ENCODE data around the gene CCDC70.

Gene CCDC70

DNA sequence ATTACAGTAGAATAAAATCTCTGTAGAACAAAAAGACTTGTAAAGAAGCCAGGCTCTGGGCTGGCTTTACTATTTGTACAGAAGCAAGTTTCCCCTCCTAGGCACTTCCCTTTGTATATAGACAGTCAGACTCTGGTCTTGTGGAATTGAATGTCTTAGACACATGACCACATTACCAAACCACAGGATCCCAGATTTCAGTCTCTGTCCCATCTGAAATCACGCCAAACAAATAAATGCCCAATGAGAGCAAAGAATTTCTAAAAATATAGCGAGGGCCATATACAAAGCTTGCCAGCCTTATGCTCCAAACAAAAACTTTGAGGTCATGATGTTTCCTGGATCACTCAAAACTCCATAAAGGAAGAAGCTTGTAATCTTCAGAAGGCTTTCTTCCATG lies 23.9 kb downstream of the CCDC70 start:
- TF ChIP-seq, protein P1, sequence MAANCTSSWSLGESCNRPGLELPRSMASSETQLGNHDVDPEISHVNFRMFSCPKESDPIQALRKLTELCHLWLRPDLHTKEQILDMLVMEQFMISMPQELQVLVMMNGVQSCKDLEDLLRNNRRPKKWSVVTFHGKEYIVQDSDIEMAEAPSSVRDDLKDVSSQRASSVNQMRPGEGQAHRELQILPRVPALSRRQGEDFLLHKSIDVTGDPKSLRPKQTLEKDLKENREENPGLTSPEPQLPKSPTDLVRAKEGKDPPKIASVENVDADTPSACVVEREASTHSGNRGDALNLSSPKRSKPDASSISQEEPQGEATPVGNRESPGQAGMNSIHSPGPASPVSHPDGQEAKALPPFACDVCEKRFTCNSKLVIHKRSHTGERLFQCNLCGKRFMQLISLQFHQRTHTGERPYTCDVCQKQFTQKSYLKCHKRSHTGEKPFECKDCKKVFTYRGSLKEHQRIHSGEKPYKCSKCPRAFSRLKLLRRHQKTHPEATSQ (tag by site-specific recombination; IDR thresholded peaks at IDR 0.05) = no peak
- TF ChIP-seq, protein P2, sequence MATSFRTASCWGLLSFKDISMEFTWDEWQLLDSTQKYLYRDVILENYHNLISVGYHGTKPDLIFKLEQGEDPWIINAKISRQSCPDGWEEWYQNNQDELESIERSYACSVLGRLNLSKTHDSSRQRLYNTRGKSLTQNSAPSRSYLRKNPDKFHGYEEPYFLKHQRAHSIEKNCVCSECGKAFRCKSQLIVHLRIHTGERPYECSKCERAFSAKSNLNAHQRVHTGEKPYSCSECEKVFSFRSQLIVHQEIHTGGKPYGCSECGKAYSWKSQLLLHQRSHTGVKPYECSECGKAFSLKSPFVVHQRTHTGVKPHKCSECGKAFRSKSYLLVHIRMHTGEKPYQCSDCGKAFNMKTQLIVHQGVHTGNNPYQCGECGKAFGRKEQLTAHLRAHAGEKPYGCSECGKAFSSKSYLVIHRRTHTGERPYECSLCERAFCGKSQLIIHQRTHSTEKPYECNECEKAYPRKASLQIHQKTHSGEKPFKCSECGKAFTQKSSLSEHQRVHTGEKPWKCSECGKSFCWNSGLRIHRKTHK (tag by site-specific recombination; IDR thresholded peaks at IDR 0.05) = no peak
- no peak for TF ChIP-seq ZNF174 (tag by site-specific recombination; IDR thresholded peaks at IDR 0.05)
- no peak for TF ChIP-seq ZNF423 (tag by site-specific recombination; IDR thresholded peaks at IDR 0.05)
- no peak for TF ChIP-seq IKZF3 (tag by site-specific recombination; IDR thresholded peaks at IDR 0.05)
- TF ChIP-seq, protein P3, sequence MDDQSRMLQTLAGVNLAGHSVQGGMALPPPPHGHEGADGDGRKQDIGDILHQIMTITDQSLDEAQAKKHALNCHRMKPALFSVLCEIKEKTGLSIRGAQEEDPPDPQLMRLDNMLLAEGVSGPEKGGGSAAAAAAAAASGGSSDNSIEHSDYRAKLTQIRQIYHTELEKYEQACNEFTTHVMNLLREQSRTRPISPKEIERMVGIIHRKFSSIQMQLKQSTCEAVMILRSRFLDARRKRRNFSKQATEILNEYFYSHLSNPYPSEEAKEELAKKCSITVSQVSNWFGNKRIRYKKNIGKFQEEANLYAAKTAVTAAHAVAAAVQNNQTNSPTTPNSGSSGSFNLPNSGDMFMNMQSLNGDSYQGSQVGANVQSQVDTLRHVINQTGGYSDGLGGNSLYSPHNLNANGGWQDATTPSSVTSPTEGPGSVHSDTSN (CRISPR knock-in tag; IDR thresholded peaks at IDR 0.05) = no peak
- TF ChIP-seq, protein P4, sequence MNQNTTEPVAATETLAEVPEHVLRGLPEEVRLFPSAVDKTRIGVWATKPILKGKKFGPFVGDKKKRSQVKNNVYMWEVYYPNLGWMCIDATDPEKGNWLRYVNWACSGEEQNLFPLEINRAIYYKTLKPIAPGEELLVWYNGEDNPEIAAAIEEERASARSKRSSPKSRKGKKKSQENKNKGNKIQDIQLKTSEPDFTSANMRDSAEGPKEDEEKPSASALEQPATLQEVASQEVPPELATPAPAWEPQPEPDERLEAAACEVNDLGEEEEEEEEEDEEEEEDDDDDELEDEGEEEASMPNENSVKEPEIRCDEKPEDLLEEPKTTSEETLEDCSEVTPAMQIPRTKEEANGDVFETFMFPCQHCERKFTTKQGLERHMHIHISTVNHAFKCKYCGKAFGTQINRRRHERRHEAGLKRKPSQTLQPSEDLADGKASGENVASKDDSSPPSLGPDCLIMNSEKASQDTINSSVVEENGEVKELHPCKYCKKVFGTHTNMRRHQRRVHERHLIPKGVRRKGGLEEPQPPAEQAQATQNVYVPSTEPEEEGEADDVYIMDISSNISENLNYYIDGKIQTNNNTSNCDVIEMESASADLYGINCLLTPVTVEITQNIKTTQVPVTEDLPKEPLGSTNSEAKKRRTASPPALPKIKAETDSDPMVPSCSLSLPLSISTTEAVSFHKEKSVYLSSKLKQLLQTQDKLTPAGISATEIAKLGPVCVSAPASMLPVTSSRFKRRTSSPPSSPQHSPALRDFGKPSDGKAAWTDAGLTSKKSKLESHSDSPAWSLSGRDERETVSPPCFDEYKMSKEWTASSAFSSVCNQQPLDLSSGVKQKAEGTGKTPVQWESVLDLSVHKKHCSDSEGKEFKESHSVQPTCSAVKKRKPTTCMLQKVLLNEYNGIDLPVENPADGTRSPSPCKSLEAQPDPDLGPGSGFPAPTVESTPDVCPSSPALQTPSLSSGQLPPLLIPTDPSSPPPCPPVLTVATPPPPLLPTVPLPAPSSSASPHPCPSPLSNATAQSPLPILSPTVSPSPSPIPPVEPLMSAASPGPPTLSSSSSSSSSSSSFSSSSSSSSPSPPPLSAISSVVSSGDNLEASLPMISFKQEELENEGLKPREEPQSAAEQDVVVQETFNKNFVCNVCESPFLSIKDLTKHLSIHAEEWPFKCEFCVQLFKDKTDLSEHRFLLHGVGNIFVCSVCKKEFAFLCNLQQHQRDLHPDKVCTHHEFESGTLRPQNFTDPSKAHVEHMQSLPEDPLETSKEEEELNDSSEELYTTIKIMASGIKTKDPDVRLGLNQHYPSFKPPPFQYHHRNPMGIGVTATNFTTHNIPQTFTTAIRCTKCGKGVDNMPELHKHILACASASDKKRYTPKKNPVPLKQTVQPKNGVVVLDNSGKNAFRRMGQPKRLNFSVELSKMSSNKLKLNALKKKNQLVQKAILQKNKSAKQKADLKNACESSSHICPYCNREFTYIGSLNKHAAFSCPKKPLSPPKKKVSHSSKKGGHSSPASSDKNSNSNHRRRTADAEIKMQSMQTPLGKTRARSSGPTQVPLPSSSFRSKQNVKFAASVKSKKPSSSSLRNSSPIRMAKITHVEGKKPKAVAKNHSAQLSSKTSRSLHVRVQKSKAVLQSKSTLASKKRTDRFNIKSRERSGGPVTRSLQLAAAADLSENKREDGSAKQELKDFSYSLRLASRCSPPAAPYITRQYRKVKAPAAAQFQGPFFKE (tag by site-specific recombination; IDR thresholded peaks at IDR 0.05; ENCODE audit: borderline replicate concordance) = no peak

DNA sequence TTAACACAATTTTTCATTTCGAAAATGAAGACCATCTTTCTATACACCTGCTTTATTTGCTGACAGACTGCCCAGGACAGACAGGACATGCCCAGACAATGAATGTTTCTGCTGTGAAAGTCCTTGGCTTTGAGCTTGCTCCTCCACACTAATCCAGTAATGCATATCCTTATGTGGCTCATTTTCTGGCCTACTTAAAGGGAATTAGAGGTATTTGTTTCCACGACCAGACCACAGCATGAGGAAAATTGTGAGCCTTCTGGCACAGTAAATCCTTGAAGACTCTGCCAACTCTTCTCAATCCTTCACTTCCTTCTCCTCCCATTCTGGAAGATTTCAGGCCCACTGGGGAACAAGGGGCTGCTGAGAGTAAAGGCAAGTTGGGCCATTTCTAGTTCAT lies 25.7 kb downstream of the CCDC70 start:
- H3K9me3 ChIP-seq (ENCODE audit: control insufficient read depth, insufficient read depth, low read depth, low read length) = no peaks in the 10 kb centered on the region
- no peak overlapping the region for H3K27ac ChIP-seq (ENCODE audit: extremely low read depth, low read depth, low read length)
- POLR2A ChIA-PET = no interaction called here
- no peak overlapping the region for H3K4me3 ChIP-seq (ENCODE audit: low read depth, low read length)
- H3K36me3 ChIP-seq (ENCODE audit: control insufficient read depth in 2 of 2, insufficient read depth in 1 of 2, low read length in 2 of 2) = no peaks in the 10 kb centered on the region
- CTCF ChIA-PET = interaction anchor here (0.7 to 3.3 kb wide), 2 partner anchors 8 to 99 kb away, joined by 3 to 12 read pairs; no protein-coding TSS in a partner anchor
- no peaks in the 10 kb centered on the region for H3K4me1 ChIP-seq (ENCODE audit: control insufficient read depth, insufficient read depth, low read length)
- TF ChIP-seq ZNF585B (tag by site-specific recombination; IDR thresholded peaks at IDR 0.05) = no peak
- no peak for TF ChIP-seq ZIC2 (tag by site-specific recombination; IDR thresholded peaks at IDR 0.05)
- TF ChIP-seq, protein P5, sequence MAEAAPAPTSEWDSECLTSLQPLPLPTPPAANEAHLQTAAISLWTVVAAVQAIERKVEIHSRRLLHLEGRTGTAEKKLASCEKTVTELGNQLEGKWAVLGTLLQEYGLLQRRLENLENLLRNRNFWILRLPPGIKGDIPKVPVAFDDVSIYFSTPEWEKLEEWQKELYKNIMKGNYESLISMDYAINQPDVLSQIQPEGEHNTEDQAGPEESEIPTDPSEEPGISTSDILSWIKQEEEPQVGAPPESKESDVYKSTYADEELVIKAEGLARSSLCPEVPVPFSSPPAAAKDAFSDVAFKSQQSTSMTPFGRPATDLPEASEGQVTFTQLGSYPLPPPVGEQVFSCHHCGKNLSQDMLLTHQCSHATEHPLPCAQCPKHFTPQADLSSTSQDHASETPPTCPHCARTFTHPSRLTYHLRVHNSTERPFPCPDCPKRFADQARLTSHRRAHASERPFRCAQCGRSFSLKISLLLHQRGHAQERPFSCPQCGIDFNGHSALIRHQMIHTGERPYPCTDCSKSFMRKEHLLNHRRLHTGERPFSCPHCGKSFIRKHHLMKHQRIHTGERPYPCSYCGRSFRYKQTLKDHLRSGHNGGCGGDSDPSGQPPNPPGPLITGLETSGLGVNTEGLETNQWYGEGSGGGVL (tag by site-specific recombination; IDR thresholded peaks at IDR 0.05) = no peak
- no peak for TF ChIP-seq ZNF610 (tag by site-specific recombination; IDR thresholded peaks at IDR 0.05; ENCODE audit: borderline replicate concordance)
- no peak for TF ChIP-seq GLIS1 (tag by site-specific recombination; IDR thresholded peaks at IDR 0.05)
- TF ChIP-seq ZNF768 (tag by site-specific recombination; IDR thresholded peaks at IDR 0.05) = no peak
- TF ChIP-seq, protein P6, sequence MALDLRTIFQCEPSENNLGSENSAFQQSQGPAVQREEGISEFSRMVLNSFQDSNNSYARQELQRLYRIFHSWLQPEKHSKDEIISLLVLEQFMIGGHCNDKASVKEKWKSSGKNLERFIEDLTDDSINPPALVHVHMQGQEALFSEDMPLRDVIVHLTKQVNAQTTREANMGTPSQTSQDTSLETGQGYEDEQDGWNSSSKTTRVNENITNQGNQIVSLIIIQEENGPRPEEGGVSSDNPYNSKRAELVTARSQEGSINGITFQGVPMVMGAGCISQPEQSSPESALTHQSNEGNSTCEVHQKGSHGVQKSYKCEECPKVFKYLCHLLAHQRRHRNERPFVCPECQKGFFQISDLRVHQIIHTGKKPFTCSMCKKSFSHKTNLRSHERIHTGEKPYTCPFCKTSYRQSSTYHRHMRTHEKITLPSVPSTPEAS (tag by site-specific recombination; IDR thresholded peaks at IDR 0.05) = no peak
- no peak for TF ChIP-seq KLF16 (tag by site-specific recombination; IDR thresholded peaks at IDR 0.05)
- TF ChIP-seq ZEB2 (tag by site-specific recombination; IDR thresholded peaks at IDR 0.05) = no peak
- TF ChIP-seq ZNF560 (tag by site-specific recombination; IDR thresholded peaks at IDR 0.05; ENCODE audit: borderline replicate concordance) = no peak
- TF ChIP-seq OVOL3 (tag by site-specific recombination; IDR thresholded peaks at IDR 0.05) = no peak
- TF ChIP-seq, protein P7, sequence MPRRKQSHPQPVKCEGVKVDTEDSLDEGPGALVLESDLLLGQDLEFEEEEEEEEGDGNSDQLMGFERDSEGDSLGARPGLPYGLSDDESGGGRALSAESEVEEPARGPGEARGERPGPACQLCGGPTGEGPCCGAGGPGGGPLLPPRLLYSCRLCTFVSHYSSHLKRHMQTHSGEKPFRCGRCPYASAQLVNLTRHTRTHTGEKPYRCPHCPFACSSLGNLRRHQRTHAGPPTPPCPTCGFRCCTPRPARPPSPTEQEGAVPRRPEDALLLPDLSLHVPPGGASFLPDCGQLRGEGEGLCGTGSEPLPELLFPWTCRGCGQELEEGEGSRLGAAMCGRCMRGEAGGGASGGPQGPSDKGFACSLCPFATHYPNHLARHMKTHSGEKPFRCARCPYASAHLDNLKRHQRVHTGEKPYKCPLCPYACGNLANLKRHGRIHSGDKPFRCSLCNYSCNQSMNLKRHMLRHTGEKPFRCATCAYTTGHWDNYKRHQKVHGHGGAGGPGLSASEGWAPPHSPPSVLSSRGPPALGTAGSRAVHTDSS (tag by site-specific recombination; IDR thresholded peaks at IDR 0.05) = no peak
- no peak for TF ChIP-seq ZNF157 (tag by site-specific recombination; IDR thresholded peaks at IDR 0.05)

More for the DNA sequence above, 23.9 kb downstream of the CCDC70 start:
- H3K4me3 ChIP-seq (ENCODE audit: low read depth, low read length) = no peak overlapping the region
- ChIA-PET POLR2A (no interaction called here), CTCF (interaction anchor here (1.9 to 3.3 kb wide), 2 partner anchors 10 to 242 kb away, joined by 5 to 12 read pairs; no protein-coding TSS in a partner anchor)
- no peaks in the 10 kb centered on the region for H3K9me3 ChIP-seq (ENCODE audit: control insufficient read depth, insufficient read depth, low read depth, low read length)
- H3K36me3 ChIP-seq (ENCODE audit: control insufficient read depth in 2 of 2, insufficient read depth in 1 of 2, low read length in 2 of 2) = no peaks in the 10 kb centered on the region
- no peak overlapping the region for H3K27ac ChIP-seq (ENCODE audit: extremely low read depth, low read depth, low read length)
- no peaks in the 10 kb centered on the region for H3K4me1 ChIP-seq (ENCODE audit: control insufficient read depth, insufficient read depth, low read length)

All from HEK293 (cell line).